K562 treated with DMSO at 1 percent for 4 hours (cell line): ENCODE results near the gene SLC46A3. TPM values are rescaled to one million over a fixed set of nuclear protein-coding genes. Genes with fewer than 3 reads are reported as not detected.

Source experiments
- total RNA-seq: library from RNA; unstranded; fragments of 300-600 nt; gene quantifications from 2 replicates; pipeline ENCODE4 v1.2.3, GENCODE V29; 2022; ENCODE audit not compliant: insufficient read depth

SLC46A3 gene, protein sequence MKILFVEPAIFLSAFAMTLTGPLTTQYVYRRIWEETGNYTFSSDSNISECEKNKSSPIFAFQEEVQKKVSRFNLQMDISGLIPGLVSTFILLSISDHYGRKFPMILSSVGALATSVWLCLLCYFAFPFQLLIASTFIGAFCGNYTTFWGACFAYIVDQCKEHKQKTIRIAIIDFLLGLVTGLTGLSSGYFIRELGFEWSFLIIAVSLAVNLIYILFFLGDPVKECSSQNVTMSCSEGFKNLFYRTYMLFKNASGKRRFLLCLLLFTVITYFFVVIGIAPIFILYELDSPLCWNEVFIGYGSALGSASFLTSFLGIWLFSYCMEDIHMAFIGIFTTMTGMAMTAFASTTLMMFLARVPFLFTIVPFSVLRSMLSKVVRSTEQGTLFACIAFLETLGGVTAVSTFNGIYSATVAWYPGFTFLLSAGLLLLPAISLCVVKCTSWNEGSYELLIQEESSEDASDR
- total RNA-seq: 0.58 and 1.1 TPM in 2 replicates

DNA sequence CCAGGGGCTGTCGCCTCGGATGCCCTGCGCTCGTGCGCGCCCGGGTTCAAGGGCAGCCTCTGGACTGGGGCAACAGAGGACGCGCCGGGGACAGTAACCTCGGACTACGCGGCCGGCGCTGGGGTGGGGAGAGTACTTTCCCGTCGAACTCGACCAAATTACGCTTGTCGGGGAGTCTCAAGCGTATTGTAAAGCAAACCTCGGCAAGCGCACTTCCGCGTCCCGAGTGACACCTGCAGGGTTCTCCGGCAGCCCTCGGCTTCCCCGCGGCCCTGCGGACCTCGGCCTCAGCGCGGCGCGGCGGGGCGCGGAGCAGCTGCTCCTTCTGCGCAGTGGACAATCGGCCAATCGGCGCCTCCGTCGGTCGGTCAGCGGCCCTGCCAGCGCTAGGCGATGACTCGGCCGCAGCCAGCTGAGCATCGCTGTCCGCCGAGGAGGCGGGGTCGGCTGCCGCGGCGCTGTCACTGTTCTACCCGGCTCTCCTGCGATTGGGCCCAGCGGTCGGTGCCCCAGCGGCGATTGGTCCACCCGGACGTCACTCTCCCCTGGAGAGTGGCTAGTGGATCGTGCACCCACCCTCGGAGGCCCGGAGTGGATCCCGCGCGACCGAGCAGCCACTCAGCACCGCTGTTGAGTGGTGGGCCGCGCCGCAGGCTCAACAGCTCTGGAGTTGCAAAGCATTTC, at the start of gene SLC46A3:
SLC46A3 (minus strand) TSS at position 428 of the 684 bp plus-strand sequence. CDS start 972 bp downstream, outside the sequence.

DNA sequence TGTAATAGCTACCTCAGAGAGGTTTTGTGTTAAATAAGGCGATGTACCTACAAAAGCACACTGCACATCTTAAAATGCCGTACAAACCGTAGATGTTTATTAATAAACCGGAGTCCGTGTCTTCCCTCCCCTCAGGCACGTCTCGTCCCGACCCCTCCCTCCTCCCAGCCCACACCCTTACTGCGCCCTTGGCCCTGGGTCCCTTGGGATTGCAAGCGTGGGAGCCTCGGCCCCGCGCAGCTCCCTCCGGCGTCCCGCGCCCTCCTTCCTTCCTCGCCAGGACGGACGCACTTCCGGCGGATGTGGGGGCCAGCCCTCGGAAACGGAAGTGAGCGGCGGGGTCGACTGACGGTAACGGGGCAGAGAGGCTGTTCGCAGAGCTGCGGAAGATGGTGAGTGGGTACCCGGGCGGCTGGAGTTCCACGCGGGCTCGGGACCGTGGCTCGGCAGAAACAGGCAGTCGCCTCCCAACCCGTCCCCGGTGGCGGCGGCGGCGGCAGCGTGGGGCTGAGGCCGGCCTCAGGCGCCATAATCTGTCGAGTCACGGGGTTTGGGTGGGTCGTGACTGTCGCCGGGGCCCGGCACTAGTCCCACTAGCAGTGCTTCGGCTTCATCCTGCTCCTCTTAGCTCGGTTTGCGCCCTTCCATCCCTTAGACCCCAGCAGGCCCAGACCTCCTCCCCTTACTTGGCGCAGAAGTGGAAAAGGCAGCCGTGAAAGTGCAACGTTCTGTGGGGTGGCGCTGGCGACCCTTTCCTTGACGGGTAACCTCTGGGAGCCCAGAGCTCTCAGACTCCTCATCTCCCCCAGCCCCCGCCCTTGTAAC, 59.8 kb downstream of the SLC46A3 start, which contains the start of gene POMP:
POMP (plus strand) TSS at position 335 of the 825 bp plus-strand sequence; CDS start at position 390, 55 bp downstream.

Other genes with a start within 250 kb of the SLC46A3 start
- 0.25 TPM in 1 of 2 replicates, not detected in the other for gene FLT1, start 223.8 kb downstream of the SLC46A3 start, total RNA-seq
- 66.0 and 72.8 TPM in 2 replicates for gene POMP, start 59.8 kb downstream of the SLC46A3 start, total RNA-seq
- gene MTUS2, start 101.4 kb upstream of the SLC46A3 start, total RNA-seq: 1.1 TPM in 1 of 2 replicates, not detected in the other